ENCODE measurements around the gene DHRS4L2.
"Not testable (repeated sequence)": the region's sequence is repeated elsewhere in the genome, so short reads cannot be mapped to it uniquely, and the experiment has no call there.

DNA sequence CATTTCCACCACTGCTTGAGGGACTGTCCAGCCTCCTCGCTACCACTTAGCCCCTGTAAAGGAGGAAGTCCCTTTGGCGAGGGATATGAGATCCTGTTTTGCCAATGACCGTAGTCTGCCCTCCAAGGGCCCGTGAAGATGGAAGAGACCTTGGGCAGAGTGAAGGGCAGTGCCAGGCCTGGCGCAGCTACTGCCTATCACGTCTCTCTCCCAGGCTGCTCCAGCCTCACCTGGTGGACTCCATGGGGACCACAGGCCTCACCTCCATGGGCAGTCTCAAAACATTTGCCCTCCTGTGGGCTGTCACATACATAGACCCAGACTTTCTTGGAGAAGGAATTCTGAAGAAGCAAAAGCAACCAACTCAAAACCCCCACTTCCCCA lies 514 bp upstream of the DHRS4L2 start:
- not testable (repeated sequence) for TF ChIP-seq E4F1 (IDR thresholded peaks at IDR 0.05; ENCODE audit: borderline replicate concordance, partially characterized antibody); TCF7 (IDR thresholded peaks at IDR 0.05; ENCODE audit: borderline replicate concordance); KDM1A (IDR thresholded peaks at IDR 0.05; ENCODE audit: borderline replicate concordance); POLR2A (IDR thresholded peaks at IDR 0.05; ENCODE audit: low read depth, low read length); EED (IDR thresholded peaks at IDR 0.05; ENCODE audit: low read depth)
- TF ChIP-seq, protein P1, sequence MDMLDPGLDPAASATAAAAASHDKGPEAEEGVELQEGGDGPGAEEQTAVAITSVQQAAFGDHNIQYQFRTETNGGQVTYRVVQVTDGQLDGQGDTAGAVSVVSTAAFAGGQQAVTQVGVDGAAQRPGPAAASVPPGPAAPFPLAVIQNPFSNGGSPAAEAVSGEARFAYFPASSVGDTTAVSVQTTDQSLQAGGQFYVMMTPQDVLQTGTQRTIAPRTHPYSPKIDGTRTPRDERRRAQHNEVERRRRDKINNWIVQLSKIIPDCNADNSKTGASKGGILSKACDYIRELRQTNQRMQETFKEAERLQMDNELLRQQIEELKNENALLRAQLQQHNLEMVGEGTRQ (IDR thresholded peaks at IDR 0.05; ENCODE audit: borderline replicate concordance, low read depth, low read length): not testable (repeated sequence)
